ENCODE results near the gene RGS9.
"Not testable (repeated sequence)": the region's sequence is repeated elsewhere in the genome, so short reads cannot be mapped to it uniquely, and the experiment has no call there.

The RGS9 gene

DNA sequence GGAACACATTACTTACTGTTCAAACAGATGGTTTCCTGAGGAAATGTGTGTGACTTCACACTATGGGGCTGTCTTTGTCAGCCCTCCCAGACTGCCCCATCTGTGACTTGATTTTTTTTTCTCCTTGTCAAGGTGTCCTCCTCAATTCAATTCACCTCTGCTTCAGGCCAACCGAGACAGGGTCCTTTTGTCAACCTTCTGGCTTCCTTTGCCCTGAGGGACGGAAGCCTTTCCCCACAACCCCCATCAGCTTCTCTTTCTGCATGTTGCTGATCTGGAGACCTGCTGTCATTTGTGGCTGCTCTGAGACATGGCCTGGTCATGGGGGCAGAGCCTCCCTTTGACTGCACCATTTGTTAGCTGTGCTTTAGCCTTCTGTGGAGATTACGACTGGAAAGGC is 21.3 kb upstream of the RGS9 start:
- Histone ChIP-seq H3K79me2 (ENCODE audit: low read length) (no peaks in the 10 kb centered on the region), H3K9me2 (replicated peaks; ENCODE audit: insufficient read depth, low read length) (no peaks in the 10 kb centered on the region), H3K36me3 (replicated peaks; ENCODE audit: insufficient read depth, low read length) (no peaks in the 10 kb centered on the region), H3K4me2 (ENCODE audit: low read depth, low read length) (no peak overlapping the region), H3F3A (ENCODE audit: insufficient read depth, low read length) (0 out of 2 replicates have a peak, but pooled peaks cover 4% of the 10 kb centered on the region), H3K4me3 (ENCODE audit: low read length) (no peak overlapping the region), H3K27me3 (replicated peaks; ENCODE audit: insufficient read depth, low read length) (no peaks in the 10 kb centered on the region), H3K27ac (ENCODE audit: low read length) (no peak overlapping the region), H3K9me3 (replicated peaks; ENCODE audit: insufficient read depth, low read length) (no peaks in the 10 kb centered on the region), H3K9ac (ENCODE audit: low read length) (no peak overlapping the region), H3K4me1 (ENCODE audit: low read length) (peaks cover 10% of the 10 kb centered on the region), H2AFZ (ENCODE audit: low read length) (no peak overlapping the region), H4K20me1 (ENCODE audit: insufficient read depth, low read length) (no peaks in the 10 kb centered on the region)
- DNase-seq = no peak
- TF ChIP-seq EZH2phosphoT487 (IDR thresholded peaks at IDR 0.05; ENCODE audit: low read length) (no peak), EZH2 (optimal IDR thresholded peaks at IDR 0.05; ENCODE audit: low read depth, low read length) (no peak)
- TF ChIP-seq, protein P1, sequence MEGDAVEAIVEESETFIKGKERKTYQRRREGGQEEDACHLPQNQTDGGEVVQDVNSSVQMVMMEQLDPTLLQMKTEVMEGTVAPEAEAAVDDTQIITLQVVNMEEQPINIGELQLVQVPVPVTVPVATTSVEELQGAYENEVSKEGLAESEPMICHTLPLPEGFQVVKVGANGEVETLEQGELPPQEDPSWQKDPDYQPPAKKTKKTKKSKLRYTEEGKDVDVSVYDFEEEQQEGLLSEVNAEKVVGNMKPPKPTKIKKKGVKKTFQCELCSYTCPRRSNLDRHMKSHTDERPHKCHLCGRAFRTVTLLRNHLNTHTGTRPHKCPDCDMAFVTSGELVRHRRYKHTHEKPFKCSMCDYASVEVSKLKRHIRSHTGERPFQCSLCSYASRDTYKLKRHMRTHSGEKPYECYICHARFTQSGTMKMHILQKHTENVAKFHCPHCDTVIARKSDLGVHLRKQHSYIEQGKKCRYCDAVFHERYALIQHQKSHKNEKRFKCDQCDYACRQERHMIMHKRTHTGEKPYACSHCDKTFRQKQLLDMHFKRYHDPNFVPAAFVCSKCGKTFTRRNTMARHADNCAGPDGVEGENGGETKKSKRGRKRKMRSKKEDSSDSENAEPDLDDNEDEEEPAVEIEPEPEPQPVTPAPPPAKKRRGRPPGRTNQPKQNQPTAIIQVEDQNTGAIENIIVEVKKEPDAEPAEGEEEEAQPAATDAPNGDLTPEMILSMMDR (IDR thresholded peaks at IDR 0.05; ENCODE audit: low read length) = no peak

DNA sequence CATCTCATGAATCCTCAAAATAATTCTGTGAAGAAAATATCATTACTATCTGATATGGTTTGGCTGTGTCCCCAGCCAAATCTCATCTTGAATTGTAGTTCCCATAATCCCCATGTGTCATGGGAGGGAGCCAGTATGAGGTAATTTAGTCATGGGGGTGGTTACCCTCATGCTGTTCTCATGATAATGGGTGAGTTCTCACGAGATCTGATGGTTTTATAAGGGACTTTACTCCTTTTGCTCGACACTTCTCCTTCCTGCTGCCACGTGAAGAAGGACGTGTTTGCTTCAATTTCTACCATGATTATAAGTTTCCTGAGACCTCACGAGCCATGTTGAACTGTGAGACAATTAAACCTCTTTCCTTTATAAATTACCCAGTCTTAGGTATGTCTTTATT is 20.7 kb upstream of the RGS9 start:
- H3K9me3 ChIP-seq (replicated peaks; ENCODE audit: insufficient read depth, low read length); H3K79me2 ChIP-seq (ENCODE audit: low read length); H3K36me3 ChIP-seq (replicated peaks; ENCODE audit: insufficient read depth, low read length); H3K27ac ChIP-seq (ENCODE audit: low read length); H3K4me2 ChIP-seq (ENCODE audit: low read depth, low read length); H2AFZ ChIP-seq (ENCODE audit: low read length); H4K20me1 ChIP-seq (ENCODE audit: insufficient read depth, low read length); H3K4me3 ChIP-seq (ENCODE audit: low read length); DNase-seq; H3K9ac ChIP-seq (ENCODE audit: low read length); H3K9me2 ChIP-seq (replicated peaks; ENCODE audit: insufficient read depth, low read length); H3K27me3 ChIP-seq (replicated peaks; ENCODE audit: insufficient read depth, low read length): not testable (repeated sequence)
- Histone ChIP-seq H3K4me1 (ENCODE audit: low read length) (peaks cover 15% of the 10 kb centered on the region), H3F3A (ENCODE audit: insufficient read depth, low read length) (peaks cover 11% of the 10 kb centered on the region)

DNA sequence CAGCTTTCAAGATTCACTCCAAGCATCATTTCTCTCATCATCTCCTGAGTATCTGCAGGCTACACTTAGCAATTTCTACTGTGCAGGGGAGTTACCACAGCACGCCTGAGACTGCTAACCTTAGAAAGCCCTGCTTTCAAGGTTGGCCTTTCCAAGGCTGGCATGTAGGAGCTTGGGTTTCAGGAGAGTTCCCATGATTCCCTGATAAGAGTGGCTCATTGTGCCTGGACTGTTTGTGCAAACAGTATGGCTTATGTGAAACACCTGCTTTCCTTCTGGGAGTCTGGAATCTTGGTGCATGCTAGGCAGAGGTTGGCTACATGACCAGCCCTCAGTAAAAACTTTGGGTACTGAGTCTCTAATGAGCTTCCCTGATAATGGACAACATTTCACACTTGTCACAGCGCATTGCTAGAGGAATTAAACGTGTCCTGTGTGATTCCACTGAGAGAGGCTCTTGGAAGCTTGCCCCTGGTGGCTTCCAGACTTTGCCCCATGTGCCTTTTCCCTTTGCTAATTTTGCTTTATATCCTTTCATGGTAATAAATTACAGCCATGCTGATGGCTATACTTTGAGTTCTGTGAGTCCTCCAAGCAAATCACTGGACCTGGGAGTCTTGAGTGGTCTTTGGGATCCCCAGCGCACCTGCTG is 19.7 kb upstream of the RGS9 start:
- Histone ChIP-seq H3K27me3 (replicated peaks; ENCODE audit: insufficient read depth, low read length) (no peaks in the 10 kb centered on the region), H3K9ac (ENCODE audit: low read length) (no peak overlapping the region), H3F3A (ENCODE audit: insufficient read depth, low read length) (peaks cover 20% of the 10 kb centered on the region), H2AFZ (ENCODE audit: low read length) (no peak overlapping the region), H3K9me2 (replicated peaks; ENCODE audit: insufficient read depth, low read length) (no peaks in the 10 kb centered on the region), H3K27ac (ENCODE audit: low read length) (no peak overlapping the region), H3K4me2 (ENCODE audit: low read depth, low read length) (no peak overlapping the region), H3K36me3 (replicated peaks; ENCODE audit: insufficient read depth, low read length) (no peaks in the 10 kb centered on the region), H3K79me2 (ENCODE audit: low read length) (no peaks in the 10 kb centered on the region), H4K20me1 (ENCODE audit: insufficient read depth, low read length) (no peaks in the 10 kb centered on the region), H3K9me3 (replicated peaks; ENCODE audit: insufficient read depth, low read length) (no peaks in the 10 kb centered on the region), H3K4me1 (ENCODE audit: low read length) (peaks cover 24% of the 10 kb centered on the region), H3K4me3 (ENCODE audit: low read length) (no peak overlapping the region)
- TF ChIP-seq, protein P1 (IDR thresholded peaks at IDR 0.05; ENCODE audit: low read length) = no peak
- TF ChIP-seq EZH2 (optimal IDR thresholded peaks at IDR 0.05; ENCODE audit: low read depth, low read length) = no peak
- TF ChIP-seq EZH2phosphoT487 (IDR thresholded peaks at IDR 0.05; ENCODE audit: low read length) = no peak
- no peak for DNase-seq

DNA sequence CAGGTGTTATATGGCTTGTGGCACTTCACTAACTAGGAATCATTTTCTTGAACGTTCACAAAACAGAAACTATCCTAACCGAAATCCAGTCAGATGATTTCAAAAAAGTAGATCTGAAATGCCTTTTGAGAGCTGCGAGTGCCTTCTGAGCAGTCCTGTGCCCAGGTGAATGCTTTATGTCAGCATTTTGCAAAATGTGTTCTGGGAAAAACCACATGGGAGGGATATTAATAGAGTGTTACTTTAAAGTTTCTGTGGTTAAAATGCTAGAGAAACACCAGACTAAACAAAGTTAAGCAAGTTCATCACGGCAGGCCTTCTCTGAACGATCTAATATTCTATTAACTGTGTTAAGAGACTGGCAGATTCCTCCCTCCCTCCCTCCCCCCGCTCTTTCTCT is 15.8 kb upstream of the RGS9 start:
- no peaks in the 10 kb centered on the region for H3K9me3 ChIP-seq (replicated peaks; ENCODE audit: insufficient read depth, low read length)
- H3K9me2 ChIP-seq (replicated peaks; ENCODE audit: insufficient read depth, low read length) = no peaks in the 10 kb centered on the region
- H3K36me3 ChIP-seq (replicated peaks; ENCODE audit: insufficient read depth, low read length) = no peaks in the 10 kb centered on the region
- peak overlapping the region; percentile 3; the same call in 1 of the 2 replicates for H2AFZ ChIP-seq (ENCODE audit: low read length)
- H3K9ac ChIP-seq (ENCODE audit: low read length) = peak overlapping the region; percentile 13; the same call in 1 of the 2 replicates
- peak; percentile 89 for DNase-seq
- TF ChIP-seq, protein P1 (IDR thresholded peaks at IDR 0.05; ENCODE audit: low read length) = no peak
- TF ChIP-seq EZH2 (optimal IDR thresholded peaks at IDR 0.05; ENCODE audit: low read depth, low read length) = no peak
- no peak for TF ChIP-seq EZH2phosphoT487 (IDR thresholded peaks at IDR 0.05; ENCODE audit: low read length)
- no peaks in the 10 kb centered on the region for H3K27me3 ChIP-seq (replicated peaks; ENCODE audit: insufficient read depth, low read length)
- peak overlapping the region; percentile 74 for H3K4me2 ChIP-seq (ENCODE audit: low read depth, low read length)
- peak overlapping the region; percentile 14; the same call in 1 of the 2 replicates for H3K4me3 ChIP-seq (ENCODE audit: low read length)
- H3K4me1 ChIP-seq (ENCODE audit: low read length) = peaks cover 27% of the 10 kb centered on the region
- H3K27ac ChIP-seq (ENCODE audit: low read length) = peak overlapping the region; percentile 90
- H3K79me2 ChIP-seq (ENCODE audit: low read length) = no peaks in the 10 kb centered on the region
- H4K20me1 ChIP-seq (ENCODE audit: insufficient read depth, low read length) = no peaks in the 10 kb centered on the region
- peaks cover 27% of the 10 kb centered on the region for H3F3A ChIP-seq (ENCODE audit: insufficient read depth, low read length)

All from MM.1S (cell line).